HL-60 (cell line): ENCODE measurements around the gene SOX4.

Experiments
- DNase-seq, 2 experiments: peaks; one replicate each; pipeline ENCODE4 v3.0.0-alpha.2; 2010 to 2020; ENCODE audit warnings: low read depth in 1 of 2, low spot score in 1 of 2
- H3K27ac ChIP-seq: fragments of 250-450 bp; sonication (Bioruptor Pico); replicated peaks from 2 replicates; pipeline ENCODE4 v1.5.1; 2020; ENCODE audit warnings: mild to moderate bottlenecking, moderate library complexity
- H3K27me3 ChIP-seq: fragments of 250-450 bp; sonication (Bioruptor Pico); 2 replicates; pipeline ENCODE4 v1.5.1; 2021; ENCODE audit warnings: mild to moderate bottlenecking, moderate library complexity; ENCODE audit not compliant: insufficient read depth, poor library complexity, severe bottlenecking
- H3K4me3 ChIP-seq: replicated peaks from 2 replicates; pipeline ENCODE4 v1.5.1; 2011; ENCODE audit warnings: mild to moderate bottlenecking, control low read depth, low read length; ENCODE audit not compliant: insufficient read depth
- CTCF ChIP-seq: IDR thresholded peaks from one replicate; pipeline ENCODE4 v1.5.1; 2011; ENCODE audit warnings: low read length, control low read depth, inconsistent platforms; ENCODE audit not compliant: insufficient read depth
- GABPA ChIP-seq: IDR thresholded peaks from 2 replicates; pipeline ENCODE4 v1.6.1; 2012; ENCODE audit warnings: low read depth
- POLR2AphosphoS5 ChIP-seq: IDR thresholded peaks from 2 replicates; pipeline ENCODE4 v1.6.1; 2012; ENCODE audit warnings: low read depth
- SPI1 ChIP-seq: IDR thresholded peaks from 2 replicates; pipeline ENCODE4 v1.6.1; 2012; ENCODE audit warnings: low read depth, mild to moderate bottlenecking, borderline replicate concordance
- TF ChIP-seq, protein P1 (sequence below): IDR thresholded peaks from 2 replicates; pipeline ENCODE4 v1.6.1; 2012; ENCODE audit warnings: low read depth; ENCODE audit not compliant: insufficient replicate concordance

Gene SOX4

DNA sequence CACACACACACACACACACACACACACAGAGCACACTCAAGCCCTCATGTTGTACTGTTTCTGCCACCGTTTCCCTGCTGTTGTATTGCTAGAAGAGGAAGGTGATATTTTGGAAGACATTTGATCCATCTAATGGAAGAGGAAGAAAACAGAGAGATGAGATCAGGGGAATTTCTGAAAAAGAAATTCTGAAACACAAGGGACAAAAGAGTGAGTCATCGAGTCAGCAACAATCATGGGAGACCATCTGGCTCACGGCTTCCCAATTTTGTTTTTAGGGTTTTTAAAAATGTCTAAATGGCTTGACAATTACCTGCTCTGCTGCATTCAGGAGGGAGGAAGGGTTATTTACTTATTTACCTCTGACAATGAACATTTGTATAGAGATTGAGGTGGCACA is 22.0 kb downstream of the SOX4 start:
- no peak overlapping the region for H3K4me3 ChIP-seq
- DNase-seq, result no peak
- TF ChIP-seq POLR2AphosphoS5 (no peak), CTCF (no peak), SPI1 (no peak), GABPA (no peak)
- TF ChIP-seq, protein P1, sequence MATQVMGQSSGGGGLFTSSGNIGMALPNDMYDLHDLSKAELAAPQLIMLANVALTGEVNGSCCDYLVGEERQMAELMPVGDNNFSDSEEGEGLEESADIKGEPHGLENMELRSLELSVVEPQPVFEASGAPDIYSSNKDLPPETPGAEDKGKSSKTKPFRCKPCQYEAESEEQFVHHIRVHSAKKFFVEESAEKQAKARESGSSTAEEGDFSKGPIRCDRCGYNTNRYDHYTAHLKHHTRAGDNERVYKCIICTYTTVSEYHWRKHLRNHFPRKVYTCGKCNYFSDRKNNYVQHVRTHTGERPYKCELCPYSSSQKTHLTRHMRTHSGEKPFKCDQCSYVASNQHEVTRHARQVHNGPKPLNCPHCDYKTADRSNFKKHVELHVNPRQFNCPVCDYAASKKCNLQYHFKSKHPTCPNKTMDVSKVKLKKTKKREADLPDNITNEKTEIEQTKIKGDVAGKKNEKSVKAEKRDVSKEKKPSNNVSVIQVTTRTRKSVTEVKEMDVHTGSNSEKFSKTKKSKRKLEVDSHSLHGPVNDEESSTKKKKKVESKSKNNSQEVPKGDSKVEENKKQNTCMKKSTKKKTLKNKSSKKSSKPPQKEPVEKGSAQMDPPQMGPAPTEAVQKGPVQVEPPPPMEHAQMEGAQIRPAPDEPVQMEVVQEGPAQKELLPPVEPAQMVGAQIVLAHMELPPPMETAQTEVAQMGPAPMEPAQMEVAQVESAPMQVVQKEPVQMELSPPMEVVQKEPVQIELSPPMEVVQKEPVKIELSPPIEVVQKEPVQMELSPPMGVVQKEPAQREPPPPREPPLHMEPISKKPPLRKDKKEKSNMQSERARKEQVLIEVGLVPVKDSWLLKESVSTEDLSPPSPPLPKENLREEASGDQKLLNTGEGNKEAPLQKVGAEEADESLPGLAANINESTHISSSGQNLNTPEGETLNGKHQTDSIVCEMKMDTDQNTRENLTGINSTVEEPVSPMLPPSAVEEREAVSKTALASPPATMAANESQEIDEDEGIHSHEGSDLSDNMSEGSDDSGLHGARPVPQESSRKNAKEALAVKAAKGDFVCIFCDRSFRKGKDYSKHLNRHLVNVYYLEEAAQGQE, result no peak
- no peak overlapping the region for H3K27ac ChIP-seq
- no peaks in the 10 kb centered on the region for H3K27me3 ChIP-seq

- Histone ChIP-seq H3K27ac (no peak overlapping the region), H3K27me3 (no peaks in the 10 kb centered on the region), H3K4me3 (no peak overlapping the region)
- no peak for DNase-seq
- no peak for TF ChIP-seq CTCF
- TF ChIP-seq GABPA, result no peak
- no peak for TF ChIP-seq POLR2AphosphoS5
- TF ChIP-seq, protein P1, result no peak
- no peak for TF ChIP-seq SPI1
Observed at GRCh38 chr6:21616005-21616404, 22.5 kb downstream of the SOX4 start.

DNA sequence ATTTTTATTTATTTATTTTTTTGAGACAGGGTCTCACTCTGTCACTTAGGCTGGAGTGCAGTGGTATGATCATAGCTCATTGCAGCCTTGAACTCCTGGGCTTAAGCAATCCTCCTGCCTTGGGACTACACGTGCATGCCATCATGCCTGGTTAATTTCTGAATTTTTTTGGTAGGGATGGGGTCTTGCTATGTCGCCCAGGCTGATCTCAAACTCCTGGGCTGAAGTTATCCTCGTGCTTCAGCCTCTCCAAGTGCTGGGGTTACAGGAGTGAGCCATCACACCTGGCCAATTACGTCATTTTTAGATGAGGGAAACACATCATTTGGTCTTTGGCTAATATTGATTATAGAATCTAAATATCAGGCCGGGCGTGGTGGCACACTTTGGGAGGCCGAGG is 32.1 kb downstream of the SOX4 start:
- Histone ChIP-seq H3K4me3 (no peak overlapping the region), H3K27me3 (peaks cover 2% of the 10 kb centered on the region), H3K27ac (no peak overlapping the region)
- no peak for TF ChIP-seq POLR2AphosphoS5
- TF ChIP-seq CTCF, result no peak
- no peak for DNase-seq

- no peak overlapping the region for H3K27ac ChIP-seq
Observed at GRCh38 chr6:21626756-21627155, 33.2 kb downstream of the SOX4 start.

More at GRCh38 chr6:21626756-21627155, 33.2 kb downstream of the SOX4 start:
- no peak for DNase-seq
- Histone ChIP-seq H3K4me3 (no peak overlapping the region), H3K27me3 (peaks cover 2% of the 10 kb centered on the region)
- TF ChIP-seq POLR2AphosphoS5, result no peak
- no peak for TF ChIP-seq SPI1
- TF ChIP-seq CTCF, result no peak
- TF ChIP-seq, protein P1, result no peak
- no peak for TF ChIP-seq GABPA
